HG02884 (cell line): ENCODE data around the gene MRPL9.
"Not testable (repeated sequence)": the region's sequence is repeated elsewhere in the genome, so short reads cannot be mapped to it uniquely, and the experiment has no call there.

Experiments
- ATAC-seq: cut with Tn5 transposase; IDR thresholded peaks from one replicate; pipeline ENCODE4 v1.9.1; 2021; ENCODE audit warnings: mild to moderate bottlenecking, moderate library complexity; ENCODE audit not compliant: unreplicated experiment

The MRPL9 gene

GRCh38 chr1:151733995-151734394 lies 29.3 kb downstream of the MRPL9 start:
- not testable (repeated sequence) for ATAC-seq

- ATAC-seq = no peak
Observed at GRCh38 chr1:151733126-151733525, 30.2 kb downstream of the MRPL9 start.

GRCh38 chr1:151729966-151730291 lies 33.4 kb downstream of the MRPL9 start:
- no peak for ATAC-seq

- no peak for ATAC-seq
Observed at GRCh38 chr1:151729157-151729965, 33.9 kb downstream of the MRPL9 start.

GRCh38 chr1:151728151-151729054 lies 34.9 kb downstream of the MRPL9 start:
- ATAC-seq = no peak

GRCh38 chr1:151723726-151724370 lies 39.4 kb downstream of the MRPL9 start:
- ATAC-seq = no peak

GRCh38 chr1:151721788-151722510 lies 41.3 kb downstream of the MRPL9 start:
- no peak for ATAC-seq

GRCh38 chr1:151720974-151721787 lies 42.1 kb downstream of the MRPL9 start, which contains the start of gene RIIAD1:
Gene RIIAD1, plus strand, starts transcription at chr1:151721522. Its CDS starts 15 bp downstream, at chr1:151721537.
- no peak for ATAC-seq

- ATAC-seq = no peak
Observed at GRCh38 chr1:151720554-151720953, 42.7 kb downstream of the MRPL9 start.

GRCh38 chr1:151720125-151720524 lies 43.2 kb downstream of the MRPL9 start:
- no peak for ATAC-seq

GRCh38 chr1:151718666-151719065 lies 44.6 kb downstream of the MRPL9 start:
- ATAC-seq = no peak

GRCh38 chr1:151718011-151718431 lies 45.3 kb downstream of the MRPL9 start:
- no peak for ATAC-seq

- no peak for ATAC-seq
Observed at GRCh38 chr1:151716771-151717631, 46.3 kb downstream of the MRPL9 start, which contains the start of gene CELF3. Gene CELF3, minus strand, starts transcription at chr1:151716803. Its CDS starts 783 bp downstream, at chr1:151716020.

GRCh38 chr1:151716405-151716762 lies 46.9 kb downstream of the MRPL9 start:
- ATAC-seq = no peak

GRCh38 chr1:151715726-151716404 lies 47.4 kb downstream of the MRPL9 start:
- no peak for ATAC-seq

GRCh38 chr1:151714820-151715725 lies 48.2 kb downstream of the MRPL9 start:
- no peak for ATAC-seq

GRCh38 chr1:151713874-151714273 lies 49.4 kb downstream of the MRPL9 start:
- no peak for ATAC-seq
